CD4-positive, alpha-beta T cell treated with Interleukin-21 for 1 hour (primary cell): Measurements from ENCODE around the gene CAPS.

Source experiments
- DNase-seq: peaks from one replicate; pipeline ENCODE4 v3.0.0-alpha.2; 2020

CAPS gene

DNA sequence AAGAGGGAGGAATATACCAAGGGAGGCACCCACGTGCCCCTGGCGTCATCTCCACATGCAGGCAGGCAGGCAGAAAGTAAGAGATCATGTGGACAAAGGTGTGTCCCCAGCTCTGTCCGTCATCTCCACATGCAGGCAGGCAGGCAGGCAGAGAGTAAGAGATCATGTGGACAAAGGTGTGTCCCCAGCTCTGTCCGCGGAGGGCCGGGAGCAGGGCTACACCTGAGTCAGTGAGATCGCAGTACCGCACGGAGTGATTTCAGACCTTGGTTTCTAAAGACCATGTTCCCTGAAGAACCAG is 22.2 kb downstream of the CAPS start:
- no peak for DNase-seq

DNA sequence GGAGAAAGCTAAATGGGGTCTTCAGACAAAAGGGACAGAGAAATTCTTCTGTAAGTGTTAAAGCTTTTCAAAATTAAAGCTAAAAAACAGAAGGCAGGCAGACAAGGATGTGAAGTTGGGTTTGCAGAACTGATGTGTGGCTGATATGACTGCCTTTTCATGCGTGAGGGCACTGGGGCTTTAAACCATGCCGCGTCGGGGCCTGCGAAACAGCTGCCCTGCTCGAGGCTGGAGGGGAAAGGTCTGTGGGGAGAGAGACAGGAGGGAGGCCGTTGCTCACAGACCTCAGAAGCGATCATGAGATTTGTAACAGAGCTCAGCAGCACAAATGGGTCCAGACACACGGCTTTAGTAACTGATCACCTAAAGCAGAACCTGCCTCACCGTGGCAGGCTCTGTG is 23.5 kb downstream of the CAPS start:
- no peak for DNase-seq

DNA sequence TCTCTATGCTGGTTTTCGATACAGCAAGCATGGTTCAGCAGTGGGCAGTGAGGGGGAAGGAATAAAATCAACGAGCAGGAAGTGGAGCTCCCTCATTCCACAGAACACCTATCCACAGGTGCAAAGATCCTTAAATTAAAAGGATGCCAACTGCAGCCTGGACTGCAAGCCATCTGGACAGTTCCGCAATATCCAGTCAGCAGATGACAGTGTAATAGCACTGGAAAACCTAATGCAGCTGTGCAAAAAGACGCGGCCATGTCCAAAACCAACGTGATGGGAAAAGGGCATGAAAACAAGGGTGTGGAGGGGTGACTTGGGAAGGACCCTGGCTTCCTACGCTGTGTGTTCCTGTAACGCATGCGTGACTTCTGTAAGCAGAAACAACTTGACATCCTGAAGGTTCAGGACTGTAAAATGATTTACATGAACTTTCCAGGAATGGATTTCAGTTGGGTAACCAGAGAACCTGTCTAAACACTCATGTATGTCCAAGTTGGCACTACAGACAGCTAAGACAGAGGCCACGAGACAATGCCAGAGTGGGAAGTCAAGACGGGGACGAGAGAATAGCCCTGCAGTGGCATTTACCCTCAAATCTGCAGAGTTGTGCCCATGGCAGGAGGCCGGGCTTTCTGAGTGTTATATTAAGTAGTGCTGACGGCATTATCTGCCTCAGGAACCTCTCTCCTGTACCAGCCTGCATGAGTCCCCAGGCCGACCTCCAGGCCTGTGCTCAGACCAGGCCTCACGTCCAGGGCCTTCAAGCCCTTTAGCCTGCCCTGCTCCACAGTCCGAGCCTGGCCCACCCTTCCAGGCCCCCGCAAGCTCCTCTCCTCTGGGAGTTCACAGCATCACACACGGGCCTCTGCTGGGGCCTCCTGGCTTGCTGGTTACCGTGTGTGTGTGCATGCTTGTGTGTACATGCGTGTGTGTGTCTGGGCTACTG is 26.5 kb downstream of the CAPS start:
- no peak for DNase-seq

DNA sequence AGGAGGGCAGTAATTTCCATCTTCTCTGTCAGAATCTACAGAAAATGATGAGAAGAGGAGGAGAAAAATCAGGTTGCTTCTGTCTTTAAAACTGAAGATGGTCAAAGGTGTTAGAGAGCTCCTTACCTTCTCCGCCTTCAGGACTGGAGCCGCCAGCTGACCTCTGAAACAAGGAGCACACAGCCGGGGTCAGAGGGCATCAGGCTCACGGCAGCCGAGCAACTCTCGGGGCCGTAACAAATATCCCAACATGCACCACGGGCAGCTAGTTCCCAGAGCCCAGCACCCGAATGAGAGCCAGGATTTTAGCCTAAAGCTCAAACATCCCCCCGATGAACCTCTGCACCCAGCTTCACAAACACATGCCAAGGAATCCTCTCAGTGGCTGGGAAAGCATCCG is 27.6 kb downstream of the CAPS start:
- DNase-seq = no peak

DNA sequence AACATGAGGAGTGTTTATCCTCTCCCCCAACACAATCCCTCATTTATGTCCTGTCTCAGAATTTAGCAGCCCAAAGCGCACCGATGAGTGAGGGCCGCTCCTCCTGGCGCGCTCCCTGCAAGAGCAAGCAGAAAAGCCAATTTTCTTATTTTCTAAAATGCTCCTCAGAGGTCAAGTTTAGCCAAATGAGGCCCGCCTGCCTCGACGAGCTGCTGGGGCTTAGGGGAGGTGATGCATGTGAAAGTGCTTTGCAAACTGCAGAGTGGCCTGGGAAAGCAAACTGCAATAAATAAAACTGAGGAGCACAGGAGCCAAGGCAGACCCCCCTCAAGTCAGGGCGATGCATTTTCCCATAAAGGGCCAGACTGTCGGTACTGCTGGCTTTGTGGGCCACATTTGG is 29.0 kb downstream of the CAPS start:
- DNase-seq = no peak

DNA sequence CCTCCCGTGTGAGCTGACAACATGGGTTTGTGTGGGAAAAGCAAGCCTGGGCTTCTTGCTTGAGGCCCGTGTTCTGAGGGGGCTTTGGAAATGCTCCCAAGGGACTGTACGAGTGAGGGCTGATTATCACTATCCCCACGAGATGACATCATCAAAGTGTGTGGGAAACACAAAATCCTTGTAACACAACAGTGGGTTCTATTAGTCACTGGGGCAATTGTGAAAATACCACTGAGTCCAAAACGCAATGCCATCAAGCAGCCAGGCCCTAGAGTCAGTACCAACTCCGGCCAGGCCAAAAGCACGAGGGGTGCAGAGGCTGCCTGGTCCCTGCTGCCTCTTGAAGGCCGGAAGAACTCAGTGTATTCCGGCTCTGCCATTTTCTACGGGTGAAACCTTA is 29.6 kb downstream of the CAPS start:
- DNase-seq = no peak

DNA sequence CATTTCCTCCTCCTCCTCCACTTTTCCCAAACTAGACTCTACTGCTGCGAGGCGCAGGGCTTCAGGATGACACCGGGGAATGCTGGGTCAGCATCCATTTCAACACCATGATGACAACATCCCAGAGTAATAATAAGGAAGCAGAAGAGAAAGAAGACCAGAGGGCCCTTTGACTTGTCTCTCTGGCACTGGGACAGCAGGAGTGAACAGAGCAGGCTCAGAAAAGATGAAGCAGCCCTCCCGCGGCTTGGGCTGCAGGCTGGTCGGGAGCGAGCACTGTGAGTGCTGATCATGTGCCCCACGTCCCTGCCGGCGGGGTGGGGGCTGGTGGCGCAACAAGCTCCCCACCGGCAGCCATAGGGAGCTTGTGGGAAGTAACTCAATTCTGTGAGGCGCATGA is 33.4 kb downstream of the CAPS start:
- no peak for DNase-seq

DNA sequence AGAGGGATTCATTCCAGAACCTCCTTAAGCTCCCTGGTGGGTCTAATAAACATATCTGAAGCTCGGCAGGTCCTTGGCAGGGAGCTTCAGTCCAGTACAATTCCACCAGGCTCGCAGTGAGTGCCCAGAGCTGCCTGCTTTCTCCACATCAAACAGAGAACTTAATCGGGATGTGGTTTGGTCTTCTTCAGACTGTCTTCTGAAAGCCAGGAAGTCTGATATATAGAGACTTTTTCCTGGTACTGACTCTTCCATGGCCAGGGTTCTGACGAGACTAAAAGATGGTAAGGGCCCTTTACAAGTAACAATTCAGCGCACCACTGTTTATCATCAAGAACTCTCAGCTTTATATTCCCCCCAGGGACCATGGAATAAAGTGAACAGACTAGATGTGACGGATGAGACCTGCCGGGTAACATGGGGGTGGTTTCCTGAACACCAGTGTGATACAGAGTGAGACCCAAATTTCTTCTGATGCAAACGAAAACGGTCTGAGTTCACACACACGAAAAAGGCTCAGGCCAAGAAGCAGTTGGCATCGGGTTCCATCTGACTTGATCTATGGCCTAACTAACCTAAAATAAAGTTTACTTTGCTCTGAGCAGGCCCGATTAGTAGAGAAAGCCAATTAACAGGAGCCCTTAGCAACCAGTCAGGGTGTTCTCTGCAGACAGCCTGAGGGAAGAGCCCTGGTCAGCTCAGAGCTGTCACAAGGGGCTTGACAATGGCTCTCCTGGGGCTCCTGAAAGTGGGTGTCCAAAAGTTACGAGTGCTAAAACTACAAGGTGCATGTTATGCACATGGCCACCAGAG is 34.9 kb downstream of the CAPS start:
- peak; percentile 27 for DNase-seq

DNA sequence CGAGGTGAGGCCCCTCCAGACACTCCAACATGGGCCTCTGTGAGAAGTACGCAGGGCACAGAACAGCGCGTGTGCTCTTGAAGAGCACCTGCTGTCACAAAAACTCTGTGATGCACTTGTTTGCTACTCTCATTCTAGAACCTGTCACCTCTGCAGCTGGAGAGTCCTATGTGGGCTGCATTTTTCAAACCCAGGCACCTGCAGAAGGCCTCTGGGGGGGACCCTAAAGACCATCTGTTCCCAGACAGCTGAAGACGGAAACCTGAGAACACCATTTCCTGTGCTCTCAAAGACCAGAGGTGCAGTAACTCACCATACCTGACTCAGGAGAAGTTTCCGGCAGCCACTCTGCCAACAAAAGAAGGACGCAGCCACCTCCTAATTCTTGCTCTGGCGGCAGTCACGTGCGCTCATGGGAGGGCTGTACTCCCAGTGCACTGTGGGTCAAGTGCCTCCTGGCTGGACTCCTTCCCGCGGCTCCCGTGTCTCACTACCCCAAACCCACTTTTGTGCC is 35.8 kb downstream of the CAPS start:
- peak; percentile 38 for DNase-seq

DNA sequence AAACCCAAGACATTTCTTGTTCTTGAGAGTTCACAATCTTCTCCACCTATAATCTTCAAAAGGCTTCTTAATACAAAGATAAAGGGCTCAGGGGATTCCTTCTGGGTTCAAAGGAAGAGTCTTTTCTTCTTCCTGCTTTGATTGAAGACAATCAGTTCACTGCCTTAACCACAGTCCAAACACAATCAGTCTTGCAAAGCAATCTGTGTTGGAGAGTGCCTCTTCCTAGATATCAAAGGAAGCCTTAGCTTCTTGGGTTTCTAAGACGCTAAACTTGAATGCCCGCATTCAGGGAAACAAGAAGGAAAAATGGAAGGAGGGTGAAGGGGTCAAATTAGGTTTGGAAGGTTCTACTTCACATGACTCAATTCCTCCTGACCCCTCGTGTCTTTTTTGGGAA is 36.7 kb downstream of the CAPS start:
- DNase-seq = no peak

DNA sequence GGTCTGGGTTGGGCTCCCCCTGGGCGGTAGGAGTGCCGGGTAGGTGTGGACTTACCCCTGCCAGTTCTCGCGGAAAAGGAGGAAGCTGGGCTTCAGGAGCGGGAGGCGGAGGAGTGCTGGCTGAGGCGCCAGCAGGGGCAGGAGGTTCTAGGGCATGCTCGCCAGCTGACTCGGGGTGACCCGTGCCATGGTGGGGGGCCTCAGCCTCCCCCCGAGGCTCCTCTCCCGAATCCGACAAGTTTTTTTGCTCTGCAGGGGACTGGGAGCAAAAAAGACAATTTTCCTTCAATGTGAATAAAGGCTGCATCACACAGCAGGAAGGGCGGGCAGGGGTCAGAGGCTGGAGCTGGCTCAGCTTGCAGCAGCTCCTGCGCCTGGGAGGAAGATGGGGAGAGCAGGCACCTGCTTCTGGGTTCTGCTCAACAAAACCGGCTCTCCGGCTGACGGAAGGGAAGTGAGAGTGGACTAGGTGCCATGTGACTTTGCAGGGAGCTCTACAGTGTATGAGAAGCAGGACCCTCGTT is 37.3 kb downstream of the CAPS start:
- no peak for DNase-seq

DNA sequence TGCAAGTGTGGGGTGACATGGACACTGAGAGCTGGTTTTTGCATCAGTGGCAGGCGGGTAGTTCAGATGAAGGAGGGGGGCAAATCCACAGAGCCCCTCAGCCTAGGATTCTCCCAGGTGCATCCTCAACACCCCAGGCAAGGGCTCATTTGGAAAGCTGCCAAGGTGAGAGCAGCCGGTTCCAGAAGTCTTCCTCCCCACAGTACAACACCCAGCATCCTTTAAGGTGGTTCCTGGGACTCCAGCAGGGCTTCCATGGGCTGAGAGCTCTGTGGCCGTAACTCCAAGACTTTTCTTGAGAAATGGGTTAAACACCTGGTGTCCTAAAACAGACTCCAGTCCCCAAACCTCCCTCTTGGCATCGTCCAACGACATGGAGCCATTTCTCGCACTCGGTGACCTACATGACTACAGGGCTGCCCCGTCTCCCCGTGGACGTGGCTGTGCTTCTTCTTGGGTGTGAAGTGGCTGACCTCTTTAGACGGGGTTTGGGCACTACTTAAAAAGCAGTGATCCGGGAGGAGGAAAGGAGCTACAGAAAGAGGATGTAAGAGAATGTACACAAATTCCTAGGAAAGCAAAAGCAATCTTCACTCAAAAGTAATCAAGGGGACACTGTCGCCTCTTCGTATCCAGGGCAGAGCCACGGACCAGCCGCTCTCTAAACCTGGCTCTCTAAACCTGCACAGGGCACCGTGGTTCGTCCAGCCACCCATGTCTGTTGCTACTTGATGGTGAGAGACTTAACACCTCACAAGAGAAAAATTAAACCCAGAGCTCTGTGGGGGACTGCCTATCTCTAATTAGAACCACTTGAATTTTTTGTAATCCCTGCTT is 38.4 kb downstream of the CAPS start:
- no peak for DNase-seq

DNA sequence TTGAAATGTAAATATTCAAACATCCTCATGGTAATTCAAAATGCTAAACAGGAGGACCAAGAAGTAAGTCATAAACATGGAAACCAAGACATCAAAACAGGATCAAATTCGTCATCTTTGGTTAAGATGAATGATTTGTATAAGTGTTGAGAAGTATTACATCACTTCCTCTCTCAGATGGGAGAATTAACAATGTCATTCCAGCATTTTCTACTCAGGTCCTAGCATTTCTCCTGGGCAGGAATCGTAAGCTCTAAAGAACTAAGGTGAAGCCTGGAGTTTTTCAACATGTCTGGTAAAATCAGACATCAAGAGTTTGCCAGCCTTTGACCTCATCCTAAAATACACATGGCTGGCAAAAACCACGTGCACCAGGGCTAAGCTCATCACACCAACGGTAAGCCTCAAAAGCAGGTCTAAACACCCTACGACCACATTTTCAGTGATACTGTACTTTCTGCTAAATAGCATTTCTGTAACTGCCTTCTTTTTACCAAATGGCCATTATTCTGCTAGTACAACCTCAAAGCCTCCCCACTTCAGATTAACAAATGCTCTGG is 39.1 kb downstream of the CAPS start:
- DNase-seq = no peak

DNA sequence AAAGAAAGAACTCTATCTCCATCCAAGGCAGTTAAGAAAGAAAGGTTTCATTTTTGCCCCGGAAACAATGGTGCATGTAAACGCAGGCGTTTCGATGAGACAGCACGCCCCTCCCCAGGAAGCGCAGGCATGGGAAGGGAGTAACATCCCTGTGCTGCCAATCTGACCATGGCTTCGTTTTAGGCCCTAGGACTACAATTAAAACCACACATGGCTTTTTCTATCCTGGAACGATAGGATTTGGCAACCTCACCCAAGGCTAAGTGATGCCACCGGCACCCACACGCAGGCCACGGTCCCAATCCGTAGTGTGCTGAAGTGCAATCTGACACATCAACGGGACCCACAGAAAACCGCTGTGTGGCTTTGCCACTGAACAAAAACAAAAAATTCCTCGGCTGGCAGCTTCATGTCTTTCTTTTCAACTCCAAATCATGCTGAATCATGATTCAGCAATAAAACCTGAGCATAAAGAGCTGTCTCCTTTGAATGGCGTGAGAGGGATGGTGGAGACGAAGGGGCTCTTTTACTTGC is 39.7 kb downstream of the CAPS start:
- peak; percentile 36 for DNase-seq

DNA sequence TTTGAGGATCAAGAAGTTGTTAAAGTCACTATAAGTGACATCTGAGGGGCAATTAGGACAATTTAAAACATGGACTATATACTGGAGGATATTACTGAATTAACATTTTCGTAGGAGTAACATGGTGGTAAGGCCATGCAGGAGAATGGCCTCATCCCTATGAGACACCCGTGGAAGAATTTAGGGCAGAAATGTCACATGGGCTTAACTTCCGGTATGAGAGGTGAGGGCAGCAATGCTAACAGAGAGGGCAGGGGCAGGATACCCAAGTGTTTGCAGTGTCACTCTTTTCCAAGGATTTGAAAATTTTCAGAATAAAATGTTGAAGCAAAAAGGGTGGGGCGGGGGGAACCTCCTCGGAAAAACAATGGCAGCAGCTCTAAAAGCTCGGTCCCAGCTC is 40.2 kb downstream of the CAPS start:
- no peak for DNase-seq

DNA sequence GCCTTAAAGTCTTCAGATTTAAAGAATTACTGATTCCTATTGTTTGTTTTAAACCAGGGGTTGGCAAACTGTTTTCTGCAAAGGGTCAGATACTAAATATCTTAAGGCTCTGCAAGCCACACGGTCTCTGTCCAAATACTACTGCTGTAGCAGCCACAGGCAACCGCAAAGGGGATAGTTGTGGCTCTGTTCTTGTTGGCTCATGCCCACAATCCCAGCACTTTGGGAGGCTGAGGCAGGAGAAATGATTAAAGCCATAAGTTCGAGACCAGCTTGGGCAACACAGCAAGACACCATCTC is 41.5 kb downstream of the CAPS start:
- DNase-seq = no peak

DNA sequence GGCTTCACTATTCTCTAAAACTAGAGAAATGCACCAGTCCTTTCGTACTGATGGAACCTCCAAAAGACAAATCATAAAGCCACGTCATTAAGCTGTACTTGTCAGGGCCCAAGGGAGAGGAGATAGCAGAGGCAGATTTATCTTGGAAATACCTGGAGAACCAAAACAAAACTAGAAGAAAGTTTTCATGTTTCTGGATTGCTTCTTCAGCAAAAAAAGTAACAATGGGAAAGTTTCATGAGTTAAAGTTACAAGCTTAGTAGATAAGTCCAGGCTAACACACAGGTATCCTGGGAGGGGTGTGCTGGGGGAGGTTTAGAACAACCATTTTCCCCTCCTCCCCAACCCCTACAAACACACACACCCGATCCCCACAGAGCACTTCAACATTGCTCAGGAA is 42.3 kb downstream of the CAPS start:
- DNase-seq = no peak

DNA sequence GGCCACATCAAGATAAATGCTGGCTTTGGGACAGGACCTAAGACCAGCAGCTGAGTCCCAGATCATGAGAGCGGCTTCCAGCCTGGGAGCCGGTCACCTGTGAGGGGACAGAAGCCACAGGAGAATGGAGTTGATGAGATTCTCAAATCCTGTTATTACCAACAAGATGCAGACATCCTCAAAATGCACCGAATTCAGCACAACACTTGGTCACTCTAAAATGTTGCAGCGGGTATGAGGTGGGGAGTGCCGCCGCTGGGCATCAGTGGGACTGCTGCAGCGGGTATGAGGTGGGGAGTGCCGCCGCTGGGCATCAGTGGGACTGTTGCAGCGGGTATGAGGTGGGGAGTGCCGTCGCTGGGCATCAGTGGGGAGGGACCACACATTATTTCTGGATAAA is 42.7 kb downstream of the CAPS start:
- no peak for DNase-seq

DNA sequence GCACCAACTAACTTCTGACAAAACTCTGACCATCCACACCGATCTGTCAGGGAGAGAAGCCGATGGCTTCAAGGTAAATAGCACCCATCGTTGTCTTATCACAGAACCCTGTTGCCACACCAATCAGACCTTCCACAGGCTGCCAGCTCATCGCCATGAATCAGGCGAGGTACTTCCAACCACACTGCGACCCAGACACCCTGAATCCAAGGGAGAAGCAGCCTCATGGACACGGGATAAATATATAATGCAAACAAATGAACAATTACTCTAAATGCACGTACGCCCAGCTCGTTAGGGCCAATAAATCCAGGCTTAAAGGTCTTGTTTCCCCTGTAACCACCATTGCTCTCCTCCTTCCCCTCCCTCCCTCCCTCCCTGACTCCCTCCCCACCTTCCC is 43.1 kb downstream of the CAPS start:
- no peak for DNase-seq

DNA sequence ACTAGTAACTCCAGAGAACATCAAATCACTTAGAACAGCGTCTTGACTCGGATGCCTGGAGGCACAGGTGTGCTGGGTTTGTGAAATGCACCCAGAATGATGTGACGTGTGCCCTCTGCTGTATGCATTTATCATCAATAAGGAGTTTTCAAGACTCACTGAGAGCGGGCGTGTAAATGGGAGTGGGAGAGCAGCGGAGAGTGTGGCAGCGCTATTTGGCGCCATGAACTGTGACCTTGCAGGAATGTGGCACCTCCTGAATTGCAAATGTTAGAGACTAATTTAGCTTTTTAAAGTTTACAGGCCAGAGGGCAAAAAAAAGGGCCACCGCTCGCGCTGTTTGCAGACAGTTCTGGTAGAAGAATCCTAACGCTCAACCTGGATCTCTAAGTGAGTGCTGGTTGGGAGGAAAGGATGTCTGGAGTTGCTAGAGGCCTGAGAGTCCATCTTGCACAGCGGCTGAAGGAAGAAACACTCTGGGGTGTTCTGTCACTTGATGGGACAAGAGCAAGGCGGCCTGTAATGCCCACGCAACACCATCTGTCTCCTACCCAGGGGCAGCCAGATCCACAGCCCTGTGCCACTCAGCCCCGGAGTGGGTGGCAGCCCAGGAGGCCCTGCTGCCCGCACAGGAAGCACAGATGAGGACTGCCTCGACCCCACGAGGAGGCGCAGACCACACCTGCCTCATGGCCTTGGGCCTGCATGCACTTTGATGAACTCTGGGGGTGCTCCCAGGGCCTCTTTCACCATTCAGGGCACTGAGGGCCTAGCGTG is 44.2 kb downstream of the CAPS start:
- no peak for DNase-seq

DNA sequence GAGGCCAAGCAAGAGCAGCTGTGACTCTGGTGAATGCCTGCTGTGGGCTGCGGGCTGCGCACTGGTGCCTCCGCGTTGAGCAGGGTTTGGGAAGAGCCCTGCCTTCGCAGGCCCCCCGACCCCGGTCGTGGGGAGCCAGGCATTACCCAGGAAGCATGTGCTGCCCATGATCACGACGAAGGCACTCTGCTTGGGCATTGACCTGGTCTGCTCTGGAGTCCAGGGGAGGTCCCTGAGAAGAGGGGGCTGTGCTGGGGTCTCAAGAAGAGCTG is 44.7 kb downstream of the CAPS start:
- no peak for DNase-seq
